ENCODE data around the gene KLK8. TPM values are rescaled to one million over a fixed set of nuclear protein-coding genes. Genes with fewer than 3 reads are reported as not detected.

The KLK8 gene
- total and polyA plus RNA-seq, 10 donors = 0.56 TPM; not detected in 9

DNA sequence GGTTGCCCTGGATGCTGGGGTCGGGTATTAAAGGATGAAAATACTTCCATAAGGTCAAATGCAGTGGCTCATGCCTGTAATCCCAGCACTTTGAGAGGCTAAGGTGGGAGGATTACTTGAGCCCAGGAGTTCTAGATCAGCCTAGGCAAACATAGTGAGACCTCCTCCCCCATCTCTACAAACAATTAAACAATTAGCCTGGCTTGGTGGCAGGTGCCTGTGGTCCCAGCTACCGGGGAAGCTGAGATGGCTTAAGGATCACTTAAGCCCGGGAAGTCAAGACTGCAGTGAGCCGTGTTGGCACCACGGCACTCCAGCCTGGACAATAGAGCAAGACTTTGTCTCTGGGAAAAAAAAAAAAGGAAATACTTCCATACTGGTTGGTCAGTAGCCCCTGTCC is 23.5 kb upstream of the KLK8 start:
- intact Hi-C loops (cut with DNase I; ENCODE audit: low total_unique reads) = no loop called here
- H3K36me3 ChIP-seq = no peaks in the 10 kb centered on the region
- H3K27ac ChIP-seq = no peak overlapping the region
- H3K27me3 ChIP-seq (replicated peaks in 1 of 7) = peaks cover 0 to 98% (median 25%) of the 10 kb centered on the region in 7 donors
- WGBS, 5 donors = 51 to 71% (median 63%) methylated on average over 5 of the region's 5 CpGs
- H3K4me3 ChIP-seq = no peak overlapping the region
- DNase-seq = no peak
- TF ChIP-seq POLR2A (IDR thresholded peaks at IDR 0.05) = no peak
- TF ChIP-seq, protein P1, sequence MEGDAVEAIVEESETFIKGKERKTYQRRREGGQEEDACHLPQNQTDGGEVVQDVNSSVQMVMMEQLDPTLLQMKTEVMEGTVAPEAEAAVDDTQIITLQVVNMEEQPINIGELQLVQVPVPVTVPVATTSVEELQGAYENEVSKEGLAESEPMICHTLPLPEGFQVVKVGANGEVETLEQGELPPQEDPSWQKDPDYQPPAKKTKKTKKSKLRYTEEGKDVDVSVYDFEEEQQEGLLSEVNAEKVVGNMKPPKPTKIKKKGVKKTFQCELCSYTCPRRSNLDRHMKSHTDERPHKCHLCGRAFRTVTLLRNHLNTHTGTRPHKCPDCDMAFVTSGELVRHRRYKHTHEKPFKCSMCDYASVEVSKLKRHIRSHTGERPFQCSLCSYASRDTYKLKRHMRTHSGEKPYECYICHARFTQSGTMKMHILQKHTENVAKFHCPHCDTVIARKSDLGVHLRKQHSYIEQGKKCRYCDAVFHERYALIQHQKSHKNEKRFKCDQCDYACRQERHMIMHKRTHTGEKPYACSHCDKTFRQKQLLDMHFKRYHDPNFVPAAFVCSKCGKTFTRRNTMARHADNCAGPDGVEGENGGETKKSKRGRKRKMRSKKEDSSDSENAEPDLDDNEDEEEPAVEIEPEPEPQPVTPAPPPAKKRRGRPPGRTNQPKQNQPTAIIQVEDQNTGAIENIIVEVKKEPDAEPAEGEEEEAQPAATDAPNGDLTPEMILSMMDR (IDR thresholded peaks at IDR 0.05 in 8 of 11, conservative IDR thresholded peaks at IDR 0.05 in 3 of 11) = no peak
- no peak for TF ChIP-seq POLR2AphosphoS5 (IDR thresholded peaks at IDR 0.05)
- H3K4me1 ChIP-seq = peaks cover 0 to 12% (median 3%) of the 10 kb centered on the region in 6 donors
- H3K9me3 ChIP-seq = no peaks in the 10 kb centered on the region

DNA sequence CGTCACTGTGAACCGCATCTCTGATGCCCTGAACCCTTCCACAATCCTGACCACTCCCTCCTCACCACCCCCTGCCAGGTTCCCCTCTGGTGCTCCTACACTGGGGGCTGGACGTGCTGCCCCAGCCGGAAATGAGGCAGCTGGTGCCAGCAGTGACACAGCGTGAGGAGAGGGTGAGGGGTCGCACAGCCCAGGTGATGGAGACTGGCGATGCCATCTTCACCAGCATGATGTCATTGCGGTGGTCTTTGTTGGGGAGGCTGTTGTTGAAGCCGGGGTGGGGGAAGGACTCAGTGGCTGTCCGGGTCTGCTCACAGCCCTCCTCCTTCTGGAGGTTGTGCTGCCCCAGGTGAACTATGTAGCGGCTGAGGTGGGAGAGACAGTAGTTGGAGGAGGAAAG is 22.5 kb upstream of the KLK8 start:
- Histone ChIP-seq H3K9me3 (no peaks in the 10 kb centered on the region), H3K36me3 (no peaks in the 10 kb centered on the region), H3K4me1 (peaks cover 6 to 21% (median 12%) of the 10 kb centered on the region in 6 donors), H3K4me3 (no peak overlapping the region), H3K27ac (no peak overlapping the region), H3K27me3 (replicated peaks in 1 of 7) (peaks cover 4 to 98% (median 34%) of the 10 kb centered on the region in 7 donors)
- TF ChIP-seq POLR2A (IDR thresholded peaks at IDR 0.05) (no peak), POLR2AphosphoS5 (IDR thresholded peaks at IDR 0.05) (no peak)
- TF ChIP-seq, protein P1 (IDR thresholded peaks at IDR 0.05 in 8 of 11, conservative IDR thresholded peaks at IDR 0.05 in 3 of 11) = no peak
- intact Hi-C loops (cut with DNase I; ENCODE audit: low total_unique reads) = no loop called here
- no peak for DNase-seq
- WGBS, 5 donors = 59 to 77% (median 73%) methylated on average over 10 to 11 of the region's 11 CpGs

DNA sequence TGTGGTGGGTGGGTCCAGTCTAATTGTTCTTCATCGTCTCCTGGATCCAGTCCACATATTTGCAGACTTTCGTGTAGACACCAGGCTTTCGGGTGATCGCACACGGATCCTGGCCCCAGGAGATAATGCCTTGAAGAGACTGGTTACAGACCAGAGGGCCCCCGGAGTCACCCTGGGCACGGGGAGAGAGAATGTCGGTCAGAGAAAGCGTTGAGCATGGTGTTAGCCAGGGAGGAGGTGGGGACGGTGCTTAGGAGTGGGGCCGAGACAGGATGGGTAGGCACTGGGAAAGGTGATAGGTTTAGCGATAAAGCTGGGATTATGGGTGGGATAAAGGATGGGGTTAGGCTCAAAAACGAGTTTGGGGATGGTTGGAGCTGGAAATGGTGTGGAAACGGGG is 21.1 kb upstream of the KLK8 start:
- H3K9me3 ChIP-seq = no peaks in the 10 kb centered on the region
- 63 to 71% (median 64%) methylated on average over 14 of the region's 14 CpGs for WGBS, 5 donors
- peaks cover 10 to 32% (median 22%) of the 10 kb centered on the region in 6 donors for H3K4me1 ChIP-seq
- DNase-seq = no peak
- peaks cover 4 to 100% (median 48%) of the 10 kb centered on the region in 7 donors for H3K27me3 ChIP-seq (replicated peaks in 1 of 7)
- H3K27ac ChIP-seq = no peak overlapping the region
- no peaks in the 10 kb centered on the region for H3K36me3 ChIP-seq
- intact Hi-C loops (cut with DNase I; ENCODE audit: low total_unique reads) = no loop called here
- no peak overlapping the region for H3K4me3 ChIP-seq
- TF ChIP-seq, protein P1 (IDR thresholded peaks at IDR 0.05 in 8 of 11, conservative IDR thresholded peaks at IDR 0.05 in 3 of 11) = no peak
- TF ChIP-seq POLR2A (IDR thresholded peaks at IDR 0.05) (no peak), POLR2AphosphoS5 (IDR thresholded peaks at IDR 0.05) (no peak)

DNA sequence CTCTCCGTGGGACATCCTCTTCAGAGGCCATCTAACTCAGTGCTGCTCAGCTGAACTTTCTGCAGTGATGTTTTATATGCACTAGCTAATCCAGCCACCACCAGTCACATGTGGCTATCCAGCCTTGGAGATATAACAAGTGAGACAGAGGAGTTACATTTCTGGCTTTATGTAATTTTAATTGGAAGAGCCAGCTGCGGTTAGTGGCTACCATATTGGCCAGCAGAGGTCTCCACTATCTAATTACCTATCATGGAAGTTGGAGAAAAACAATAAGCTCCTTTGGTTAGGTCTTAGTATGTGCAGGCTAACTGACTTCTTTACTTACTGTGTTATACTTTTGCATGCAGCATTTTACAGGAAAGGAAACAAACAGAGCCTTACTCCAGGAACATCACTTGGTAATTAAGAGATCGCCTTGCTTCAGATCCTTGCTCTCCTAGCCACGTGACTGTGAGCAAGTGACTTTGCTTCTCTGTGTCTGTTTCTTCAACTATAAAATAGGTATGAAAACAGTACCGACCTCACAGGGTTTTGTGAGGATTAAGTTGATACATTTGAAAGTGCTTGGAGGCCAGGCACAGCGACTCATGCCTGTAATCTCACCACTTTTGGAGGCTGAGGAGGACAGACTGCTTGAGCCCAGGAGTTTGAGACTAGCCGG is 19.7 kb upstream of the KLK8 start:
- WGBS, 5 donors = 37 to 45% (median 44%) methylated on average over 7 of the region's 7 CpGs
- peaks cover 4 to 100% (median 53%) of the 10 kb centered on the region in 7 donors for H3K27me3 ChIP-seq (replicated peaks in 1 of 7)
- TF ChIP-seq POLR2A (IDR thresholded peaks at IDR 0.05) = no peak
- TF ChIP-seq, protein P1 (IDR thresholded peaks at IDR 0.05 in 8 of 11, conservative IDR thresholded peaks at IDR 0.05 in 3 of 11) = peak in 7 of 11 experiments; percentile 29 to 64 (median 54)
- no peak overlapping the region for H3K4me3 ChIP-seq
- no peaks in the 10 kb centered on the region for H3K36me3 ChIP-seq
- no peaks in the 10 kb centered on the region for H3K9me3 ChIP-seq
- DNase-seq = no peak
- H3K27ac ChIP-seq = no peak overlapping the region
- H3K4me1 ChIP-seq = peaks cover 10 to 42% (median 29%) of the 10 kb centered on the region in 6 donors
- intact Hi-C loops (cut with DNase I; ENCODE audit: low total_unique reads) = no loop called here

Data from spleen (tissue), 11 donors.